ENCODE results near the gene MTMR2. TPM values are rescaled to one million over a fixed set of nuclear protein-coding genes. Genes with fewer than 3 reads are reported as not detected.

The MTMR2 gene
- total and polyA plus RNA-seq, 4 donors: 11.6 to 53.7 (median 24.4) TPM

- ATAC-seq (ENCODE audit: insufficient read depth, low FRiP score) (no peak), DNase-seq (no peak)
- 77 to 89% methylated on average over 2 of the region's 2 CpGs for WGBS, 2 donors
- no peak for TF ChIP-seq CTCF (IDR thresholded peaks at IDR 0.05; ENCODE audit: control extremely low read depth, extremely low read depth)
- no peak overlapping the region for H3K9ac ChIP-seq (ENCODE audit: insufficient read depth in 1 of 2, low read length in 2 of 2)
- H3K36me3 ChIP-seq (ENCODE audit: control insufficient read depth in 4 of 4, insufficient read depth in 4 of 4, low read length in 4 of 4): peaks cover 0 to 18% (median 6%) of the 10 kb centered on the region in 4 donors
- no peak overlapping the region for H3K27ac ChIP-seq (ENCODE audit: low read depth in 1 of 2, low read length in 1 of 2)
- no peaks in the 10 kb centered on the region for H3K27me3 ChIP-seq (ENCODE audit: control insufficient read depth in 3 of 3, insufficient read depth in 3 of 3, low read length in 2 of 3)
- no peaks in the 10 kb centered on the region for H3K9me3 ChIP-seq (ENCODE audit: control insufficient read depth in 4 of 4, insufficient read depth in 3 of 4, low read length in 3 of 4)
- H3K4me3 ChIP-seq: no peak overlapping the region
- peaks cover 0 to 4% (median 0%) of the 10 kb centered on the region in 5 donors for H3K4me1 ChIP-seq (ENCODE audit: control insufficient read depth in 5 of 5, insufficient read depth in 5 of 5, low read length in 5 of 5)
Observed at GRCh38 chr11:95853862-95854261, 70.0 kb downstream of the MTMR2 start.

GRCh38 chr11:95853138-95853537 lies 70.8 kb downstream of the MTMR2 start:
- Histone ChIP-seq H3K4me1 (ENCODE audit: control insufficient read depth in 5 of 5, insufficient read depth in 5 of 5, low read length in 5 of 5) (peaks cover 0 to 4% (median 0%) of the 10 kb centered on the region in 5 donors), H3K9me3 (ENCODE audit: control insufficient read depth in 4 of 4, insufficient read depth in 3 of 4, low read length in 3 of 4) (no peaks in the 10 kb centered on the region), H3K36me3 (ENCODE audit: control insufficient read depth in 4 of 4, insufficient read depth in 4 of 4, low read length in 4 of 4) (peaks cover 0 to 14% (median 8%) of the 10 kb centered on the region in 4 donors), H3K27me3 (ENCODE audit: control insufficient read depth in 3 of 3, insufficient read depth in 3 of 3, low read length in 2 of 3) (no peaks in the 10 kb centered on the region), H3K9ac (ENCODE audit: insufficient read depth in 1 of 2, low read length in 2 of 2) (no peak overlapping the region), H3K4me3 (no peak overlapping the region), H3K27ac (ENCODE audit: low read depth in 1 of 2, low read length in 1 of 2) (no peak overlapping the region)
- DNase-seq: no peak
- no peak for ATAC-seq (ENCODE audit: insufficient read depth, low FRiP score)
- no peak for TF ChIP-seq CTCF (IDR thresholded peaks at IDR 0.05; ENCODE audit: control extremely low read depth, extremely low read depth)

DNA sequence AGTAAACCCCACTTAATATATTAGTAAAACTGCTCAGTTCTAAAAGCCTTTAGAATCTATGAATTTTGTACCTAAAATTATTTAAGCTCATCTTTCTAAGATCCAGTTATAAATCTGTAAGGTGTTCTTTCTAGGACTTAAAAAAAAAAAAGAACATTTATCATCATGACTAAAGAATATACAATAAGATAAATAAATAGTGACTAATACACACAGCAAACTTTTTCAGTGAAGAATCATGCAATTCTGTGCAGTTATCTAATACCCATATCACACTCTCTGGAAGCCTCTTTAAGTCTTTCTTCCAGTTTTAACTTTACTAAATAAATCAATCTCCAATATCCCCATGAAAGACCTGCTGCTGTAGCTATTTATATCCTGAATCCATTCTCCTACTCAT lies 73.8 kb downstream of the MTMR2 start:
- ATAC-seq (ENCODE audit: insufficient read depth, low FRiP score) (no peak), DNase-seq (no peak)
- Histone ChIP-seq H3K4me3 (no peak overlapping the region), H3K9ac (ENCODE audit: insufficient read depth in 1 of 2, low read length in 2 of 2) (no peak overlapping the region), H3K27me3 (ENCODE audit: control insufficient read depth in 3 of 3, insufficient read depth in 3 of 3, low read length in 2 of 3) (no peaks in the 10 kb centered on the region), H3K4me1 (ENCODE audit: control insufficient read depth in 5 of 5, insufficient read depth in 5 of 5, low read length in 5 of 5) (peaks cover 0 to 4% (median 0%) of the 10 kb centered on the region in 5 donors), H3K27ac (ENCODE audit: low read depth in 1 of 2, low read length in 1 of 2) (no peak overlapping the region), H3K9me3 (ENCODE audit: control insufficient read depth in 4 of 4, insufficient read depth in 3 of 4, low read length in 3 of 4) (no peaks in the 10 kb centered on the region), H3K36me3 (ENCODE audit: control insufficient read depth in 4 of 4, insufficient read depth in 4 of 4, low read length in 4 of 4) (peaks cover 0 to 21% (median 6%) of the 10 kb centered on the region in 4 donors)
- no peak for TF ChIP-seq CTCF (IDR thresholded peaks at IDR 0.05; ENCODE audit: control extremely low read depth, extremely low read depth)
